K562 (cell line): ENCODE results near the gene HNF4A.

Experiments
- POLR2AphosphoS5 ChIP-seq: IDR thresholded peaks from 2 replicates; pipeline ENCODE4 v1.6.1; 2011; ENCODE audit warnings: mild to moderate bottlenecking, low read depth, low read length, moderate library complexity; ENCODE audit not compliant: control insufficient read depth, insufficient read depth
- TAF9B ChIP-seq: fragments of 450-650 bp; IDR thresholded peaks from 2 replicates; pipeline ENCODE4 v1.6.1; 2018; ENCODE audit warnings: mild to moderate bottlenecking; ENCODE audit not compliant: partially characterized antibody

DNA sequence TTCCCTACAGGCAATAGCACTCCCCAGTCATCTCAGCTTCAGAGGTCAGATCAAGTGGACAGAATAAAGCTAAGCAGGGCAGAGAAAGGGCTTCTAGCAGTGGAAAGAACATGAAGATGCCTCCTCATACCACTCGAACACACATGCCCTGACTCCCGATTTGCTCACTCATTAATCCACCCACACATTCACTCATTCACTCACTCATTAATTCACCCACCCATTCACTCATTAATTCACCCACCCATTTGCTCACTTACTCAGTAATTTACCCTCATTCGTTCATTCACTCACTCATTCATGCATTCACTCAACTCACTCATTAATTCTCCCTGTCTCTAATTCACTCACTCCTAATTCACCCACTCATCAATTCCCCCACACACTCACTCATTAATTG, 43.9 kb downstream of the HNF4A start:
- TF ChIP-seq TAF9B (no peak), POLR2AphosphoS5 (no peak)
